IMR-90 (cell line): ENCODE data around the gene ALLC. TPM values are rescaled to one million over a fixed set of nuclear protein-coding genes. Genes with fewer than 3 reads are reported as not detected.
A peak's percentile ranks its signal among the peaks of the same experiment; 100 is the strongest.

ENCODE experiments used
- ATAC-seq: fragments of 200-7000 bp; cut with Tn5 transposase; 2 replicates; pipeline ENCODE4 v1.9.1; 2020; ENCODE audit warnings: low read depth, mild to moderate bottlenecking, moderate library complexity
- BruUV-seq: library from RNA; stranded (reverse); fragments of 400-500 nt; replicated peaks from 2 replicates; lab custom pipeline; 2021; lab: Mats Ljungman, UMichigan
- CTCF ChIA-PET: fragments of 300-600 bp; formaldehyde crosslinking; extraction: SDS; loops from one replicate; lab custom pipeline; 2021; ENCODE audit warnings: antibody characterized with exemption; lab: Yijun Ruan, JAX
- POLR2A ChIA-PET: fragments of 300-600 bp; sonication (Branson Sonifier 250); formaldehyde crosslinking; loops from one replicate; lab custom pipeline; 2022; ENCODE audit warnings: antibody characterized with exemption; ENCODE audit not compliant: unreplicated experiment; lab: Charles Lee
- DNase-seq: peaks from one replicate; pipeline ENCODE4 v3.0.0; 2013
- H2AFZ ChIP-seq: replicated peaks from 2 replicates; pipeline ENCODE3; 2013; ENCODE audit warnings: low read length, mild to moderate bottlenecking; ENCODE audit not compliant: poor library complexity
- H2AK5ac ChIP-seq: 2 replicates; pipeline ENCODE4 v1.6.1; 2013; ENCODE audit warnings: low read depth, low read length, inconsistent platforms
- H2AK9ac ChIP-seq: replicated peaks from 2 replicates; pipeline ENCODE3; 2013; ENCODE audit warnings: mild to moderate bottlenecking, low read depth, low read length, moderate library complexity; ENCODE audit not compliant: poor library complexity
- H2BK120ac ChIP-seq: 2 replicates; pipeline ENCODE4 v1.6.1; 2013; ENCODE audit warnings: low read depth, low read length, inconsistent platforms
- H2BK15ac ChIP-seq: 3 replicates; pipeline ENCODE4 v1.6.1; 2013; ENCODE audit warnings: low read depth, low read length, inconsistent platforms
- H2BK20ac ChIP-seq: 2 replicates; pipeline ENCODE4 v1.6.1; 2013; ENCODE audit warnings: low read depth, mild to moderate bottlenecking, inconsistent platforms, low read length, moderate library complexity
- H2BK5ac ChIP-seq: 2 replicates; pipeline ENCODE4 v1.6.1; 2013; ENCODE audit warnings: mild to moderate bottlenecking, low read depth, low read length, inconsistent platforms; ENCODE audit not compliant: poor library complexity, severe bottlenecking
- H3K14ac ChIP-seq: replicated peaks from 2 replicates; pipeline ENCODE4 v1.6.1; 2013; ENCODE audit warnings: low read depth, low read length, inconsistent platforms
- H3K18ac ChIP-seq: 2 replicates; pipeline ENCODE4 v1.6.1; 2013; ENCODE audit warnings: low read depth, low read length, control low read depth
- H3K23ac ChIP-seq: 2 replicates; pipeline ENCODE4 v1.6.1; 2013; ENCODE audit warnings: low read depth, low read length, inconsistent platforms
- H3K27ac ChIP-seq: 2 replicates; pipeline ENCODE4 v1.5.1; 2013; ENCODE audit warnings: mild to moderate bottlenecking, control low read depth, low read length; ENCODE audit not compliant: insufficient read depth
- H3K27me3 ChIP-seq: 2 replicates; pipeline ENCODE4 v1.6.1; 2013; ENCODE audit warnings: low read length; ENCODE audit not compliant: control insufficient read depth, insufficient read depth
- H3K36me3 ChIP-seq: 2 replicates; pipeline ENCODE4 v1.6.1; 2013; ENCODE audit warnings: low read length, mixed read lengths; ENCODE audit not compliant: control insufficient read depth, insufficient read depth
- H3K4ac ChIP-seq: 2 replicates; pipeline ENCODE4 v1.6.1; 2013; ENCODE audit warnings: low read depth, low read length, inconsistent platforms
- H3K4me1 ChIP-seq: 2 replicates; pipeline ENCODE4 v1.6.1; 2013; ENCODE audit warnings: low read length, mixed read lengths; ENCODE audit not compliant: control insufficient read depth, insufficient read depth
- H3K4me2 ChIP-seq: 2 replicates; pipeline ENCODE4 v1.6.1; 2013; ENCODE audit warnings: low read depth, mild to moderate bottlenecking, control low read depth, low read length, moderate library complexity
- H3K4me3 ChIP-seq: 2 replicates; pipeline ENCODE4 v1.5.1; 2013; ENCODE audit warnings: low read depth, mild to moderate bottlenecking, control low read depth, low read length, moderate library complexity; ENCODE audit not compliant: insufficient read depth
- H3K56ac ChIP-seq: 2 replicates; pipeline ENCODE4 v1.6.1; 2013; ENCODE audit warnings: low read length, inconsistent platforms; ENCODE audit not compliant: insufficient read depth; ENCODE audit errors: extremely low read depth
- H3K79me1 ChIP-seq, 2 experiments: 2 replicates each; pipeline ENCODE4 v1.6.1; 2013; ENCODE audit warnings: low read length in 2 of 2, inconsistent platforms in 1 of 2, low read depth in 1 of 2
- H3K9ac ChIP-seq: 2 replicates; pipeline ENCODE4 v1.6.1; 2013; ENCODE audit warnings: low read depth, low read length, control low read depth
- H3K9me1 ChIP-seq: 2 replicates; pipeline ENCODE4 v1.6.1; 2013; ENCODE audit warnings: low read length, inconsistent platforms; ENCODE audit not compliant: insufficient read depth
- H3K9me3 ChIP-seq: 2 replicates; pipeline ENCODE4 v1.6.1; 2013; ENCODE audit warnings: low read length; ENCODE audit not compliant: control insufficient read depth, insufficient read depth
- H4K20me1 ChIP-seq: 2 replicates; pipeline ENCODE4 v1.6.1; 2013; ENCODE audit warnings: low read length, inconsistent platforms; ENCODE audit not compliant: insufficient read depth
- H4K5ac ChIP-seq: 2 replicates; pipeline ENCODE4 v1.6.1; 2013; ENCODE audit warnings: mild to moderate bottlenecking, low read depth, low read length, control low read depth
- H4K8ac ChIP-seq, 2 experiments: 2 replicates each; pipeline ENCODE4 v1.6.1; 2013; ENCODE audit warnings: low read depth in 2 of 2, low read length in 2 of 2, control low read depth in 1 of 2, inconsistent platforms in 1 of 2
- H4K91ac ChIP-seq: 2 replicates; pipeline ENCODE4 v1.6.1; 2013; ENCODE audit warnings: low read depth, low read length, inconsistent platforms; ENCODE audit not compliant: insufficient read depth
- BHLHE40 ChIP-seq: fragments of 150-350 bp; IDR thresholded peaks from 2 replicates; pipeline ENCODE4 v1.6.1; 2016; ENCODE audit warnings: mild to moderate bottlenecking, low read depth, low read length
- CHD1 ChIP-seq: IDR thresholded peaks from 2 replicates; pipeline ENCODE4 v1.6.1; 2012; ENCODE audit warnings: low read depth, low read length, improper control_type of control experiment
- FOS ChIP-seq: fragments of 150-350 bp; IDR thresholded peaks from 2 replicates; pipeline ENCODE4 v1.6.1; 2016; ENCODE audit warnings: low read depth, low read length
- MAFK ChIP-seq: IDR thresholded peaks from 2 replicates; pipeline ENCODE4 v1.6.1; 2012; ENCODE audit warnings: low read depth, low read length, improper control_type of control experiment
- MXI1 ChIP-seq: IDR thresholded peaks from 2 replicates; pipeline ENCODE4 v1.6.1; 2012; ENCODE audit warnings: low read depth, mild to moderate bottlenecking, low read length, moderate library complexity, borderline replicate concordance
- POLR2A ChIP-seq: IDR thresholded peaks from 2 replicates; pipeline ENCODE4 v1.6.1; 2012; ENCODE audit warnings: mild to moderate bottlenecking, low read depth, low read length
- RAD21 ChIP-seq: IDR thresholded peaks from 2 replicates; pipeline ENCODE4 v1.6.1; 2012; ENCODE audit warnings: low read length, improper control_type of control experiment
- RFX5 ChIP-seq: IDR thresholded peaks from 2 replicates; pipeline ENCODE4 v1.8.0; 2012; ENCODE audit warnings: low read depth, mild to moderate bottlenecking, low read length, moderate library complexity
- SMC3 ChIP-seq: fragments of 150-350 bp; IDR thresholded peaks from 2 replicates; pipeline ENCODE4 v1.6.1; 2016; ENCODE audit warnings: low read depth, mild to moderate bottlenecking, antibody characterized with exemption, low read length, moderate library complexity
- WGBS, 2 experiments: methylation state at CpG; one replicate each; pipeline versions ENCODE4 v1.1.5 to v1.1.7; 2013; ENCODE audit warnings: missing lambda C conversion rate in 2 of 2; ENCODE audit not compliant: insufficient read length in 1 of 2; ENCODE audit errors: extremely low coverage in 2 of 2; 5-methylcytosine and 5-hydroxymethylcytosine counted together
- dilution Hi-C: fragments of 300-500 bp; cut with HindIII; formaldehyde crosslinking; loops from one replicate; pipeline ENCODE4 v1.14.3; 2018; ENCODE audit warnings: low sequenced_read_pairs; ENCODE audit not compliant: unreplicated experiment
- in situ Hi-C: fragments of 300-500 bp; cut with MboI; formaldehyde crosslinking; loops from 3 replicates; pipeline ENCODE4 v1.14.3; 2019; ENCODE audit warnings: low sequenced_read_pairs, inconsistent platforms, mixed read lengths
- intact Hi-C: fragments of 100-400 bp; cut with micrococcal nuclease; formaldehyde crosslinking; loops from 2 replicates; pipeline ENCODE4 v1.10.0; 2022
- polyA plus RNA-seq, 3 experiments: library from polyadenylated mRNA; depleted of rRNA; stranded (reverse); fragments of >200 nt; gene quantifications; 2 replicates each; pipeline ENCODE4 v1.2.3, GENCODE V29; 2012; ENCODE audit warnings: low replicate concordance in 1 of 3
- total RNA-seq: library from RNA; depleted of rRNA; stranded (reverse); fragments of >200 nt; gene quantifications from 2 replicates; pipeline ENCODE4 v1.2.3, GENCODE V29; 2012
- TF ChIP-seq, protein P1 (sequence below): conservative IDR thresholded peaks from 2 replicates; pipeline ENCODE4 v1.5.1; 2012; ENCODE audit warnings: mild to moderate bottlenecking, low read depth, low read length, improper control_type of control experiment
- TF ChIP-seq, protein P2 (sequence below): fragments of 150-350 bp; IDR thresholded peaks from 2 replicates; pipeline ENCODE4 v1.6.1; 2016; ENCODE audit warnings: low read depth, mild to moderate bottlenecking, low read length, moderate library complexity, borderline replicate concordance

The ALLC gene
- total and polyA plus RNA-seq, 2 of the 4 experiments (the other 2 are of a cell fraction), result not detected

DNA sequence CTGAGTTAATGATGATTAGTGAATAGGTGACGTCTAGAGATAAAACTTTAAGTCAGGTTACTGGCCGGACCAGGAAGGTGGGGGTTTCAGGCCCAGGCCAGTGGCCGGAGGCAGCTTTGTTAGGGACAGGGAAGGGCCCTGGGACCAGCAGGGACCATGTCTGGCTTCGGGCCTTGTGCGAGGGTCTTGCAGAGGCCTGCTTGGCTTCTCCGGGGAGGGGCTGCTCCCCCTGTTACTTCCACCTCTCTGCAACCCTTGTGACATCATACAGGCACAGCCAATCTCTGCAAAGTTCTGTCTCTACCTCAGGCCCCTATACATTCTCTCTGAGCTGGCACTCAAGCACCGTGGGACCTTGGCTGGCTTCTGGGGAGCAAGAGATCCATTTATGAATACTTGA, at the start of gene ALLC (continued):
- TF ChIP-seq BHLHE40 (no peak), POLR2A (no peak)

DNA sequence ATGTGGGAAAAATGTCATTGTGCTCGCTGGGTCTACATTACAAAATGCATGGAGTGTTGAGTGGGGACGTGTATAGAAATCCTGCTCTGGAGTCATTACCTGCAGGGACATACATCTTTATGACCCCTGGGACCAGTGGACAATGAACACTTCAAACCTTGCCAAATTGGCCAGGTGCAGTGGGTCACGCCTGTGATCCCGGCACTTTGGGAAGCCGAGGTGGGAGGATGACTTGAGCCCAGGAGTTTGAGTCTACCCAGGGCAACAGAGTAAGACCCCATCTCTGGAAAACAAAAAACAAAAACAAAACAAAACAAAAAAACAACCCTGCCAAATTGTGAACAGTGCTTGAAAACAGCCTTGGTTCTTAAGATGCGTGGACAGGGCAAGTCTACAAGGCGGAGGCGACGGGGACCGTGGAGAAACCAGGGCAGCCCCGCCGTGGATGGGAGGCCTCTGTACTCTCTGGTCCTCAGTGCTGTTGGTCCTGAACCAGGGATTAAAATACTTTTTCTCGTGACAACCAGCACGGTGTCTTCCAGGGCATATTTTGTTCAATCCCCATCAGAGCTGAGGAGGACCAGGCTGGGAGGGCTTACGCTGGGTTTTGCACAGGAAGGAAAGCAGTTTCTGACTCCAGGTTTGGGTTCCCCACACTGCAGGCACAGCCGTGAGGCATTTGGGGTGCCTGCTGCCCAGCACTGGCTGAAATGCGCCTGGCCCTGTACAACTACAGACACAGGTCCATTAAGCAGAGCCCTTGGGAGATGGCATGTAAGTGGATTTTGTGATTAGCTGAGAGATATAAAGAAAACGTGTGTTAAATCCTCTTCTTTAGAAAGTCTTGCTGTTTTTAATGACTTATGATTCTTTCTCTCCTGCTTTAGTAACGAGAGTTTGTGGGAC, 49.4 kb upstream of the ALLC start:
- no peak for ATAC-seq
- Histone ChIP-seq H3K36me3 (no peaks in the 10 kb centered on the region), H3K23ac (no peak overlapping the region), H3K56ac (no peak overlapping the region), H2BK5ac (no peak overlapping the region), H3K79me1 (no peaks in the 10 kb centered on the region), H2BK15ac (no peak overlapping the region), H2AFZ (peak overlapping the region; percentile 58), H3K27me3 (peaks cover 5% of the 10 kb centered on the region; the same call in 1 of the 2 replicates), H3K4me2 (no peak overlapping the region), H3K4me3 (no peak overlapping the region), H4K8ac (no peak overlapping the region), H3K18ac (no peak overlapping the region), H3K4ac (no peak overlapping the region), H3K9me3 (peaks cover 2% of the 10 kb centered on the region; the same call in 1 of the 2 replicates), H3K9me1 (no peaks in the 10 kb centered on the region), H4K91ac (no peak overlapping the region), H3K4me1 (peaks cover 1% of the 10 kb centered on the region; the same call in 1 of the 2 replicates), H3K27ac (no peak overlapping the region), H3K14ac (no peak overlapping the region), H4K20me1 (no peaks in the 10 kb centered on the region), H2BK120ac (no peak overlapping the region), H4K5ac (no peak overlapping the region), H2BK20ac (no peak overlapping the region), H2AK9ac (no peak overlapping the region), H3K9ac (no peak overlapping the region), H2AK5ac (no peak overlapping the region)
- ChIA-PET POLR2A (no interaction called here), CTCF (interaction anchor here (0.6 kb wide), 1 partner anchor 146 kb away, joined by 6 read pairs; no protein-coding TSS in a partner anchor)
- no peak for DNase-seq
- in situ Hi-C loops (no loop called here), intact Hi-C loops (no loop called here), dilution Hi-C loops (no loop called here)
- 76% methylated on average over 11 of the region's 19 CpGs; no CpG with 5 or more reads in 1 of the 2 experiments for WGBS, 2 experiments
- BruUV-seq, result no TSS peak
- TF ChIP-seq BHLHE40 (no peak), FOS (no peak), SMC3 (no peak), RFX5 (no peak), MAFK (no peak), RAD21 (no peak), CHD1 (no peak), MXI1 (no peak)
- TF ChIP-seq, protein P1, sequence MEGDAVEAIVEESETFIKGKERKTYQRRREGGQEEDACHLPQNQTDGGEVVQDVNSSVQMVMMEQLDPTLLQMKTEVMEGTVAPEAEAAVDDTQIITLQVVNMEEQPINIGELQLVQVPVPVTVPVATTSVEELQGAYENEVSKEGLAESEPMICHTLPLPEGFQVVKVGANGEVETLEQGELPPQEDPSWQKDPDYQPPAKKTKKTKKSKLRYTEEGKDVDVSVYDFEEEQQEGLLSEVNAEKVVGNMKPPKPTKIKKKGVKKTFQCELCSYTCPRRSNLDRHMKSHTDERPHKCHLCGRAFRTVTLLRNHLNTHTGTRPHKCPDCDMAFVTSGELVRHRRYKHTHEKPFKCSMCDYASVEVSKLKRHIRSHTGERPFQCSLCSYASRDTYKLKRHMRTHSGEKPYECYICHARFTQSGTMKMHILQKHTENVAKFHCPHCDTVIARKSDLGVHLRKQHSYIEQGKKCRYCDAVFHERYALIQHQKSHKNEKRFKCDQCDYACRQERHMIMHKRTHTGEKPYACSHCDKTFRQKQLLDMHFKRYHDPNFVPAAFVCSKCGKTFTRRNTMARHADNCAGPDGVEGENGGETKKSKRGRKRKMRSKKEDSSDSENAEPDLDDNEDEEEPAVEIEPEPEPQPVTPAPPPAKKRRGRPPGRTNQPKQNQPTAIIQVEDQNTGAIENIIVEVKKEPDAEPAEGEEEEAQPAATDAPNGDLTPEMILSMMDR, result no peak
- TF ChIP-seq, protein P2, sequence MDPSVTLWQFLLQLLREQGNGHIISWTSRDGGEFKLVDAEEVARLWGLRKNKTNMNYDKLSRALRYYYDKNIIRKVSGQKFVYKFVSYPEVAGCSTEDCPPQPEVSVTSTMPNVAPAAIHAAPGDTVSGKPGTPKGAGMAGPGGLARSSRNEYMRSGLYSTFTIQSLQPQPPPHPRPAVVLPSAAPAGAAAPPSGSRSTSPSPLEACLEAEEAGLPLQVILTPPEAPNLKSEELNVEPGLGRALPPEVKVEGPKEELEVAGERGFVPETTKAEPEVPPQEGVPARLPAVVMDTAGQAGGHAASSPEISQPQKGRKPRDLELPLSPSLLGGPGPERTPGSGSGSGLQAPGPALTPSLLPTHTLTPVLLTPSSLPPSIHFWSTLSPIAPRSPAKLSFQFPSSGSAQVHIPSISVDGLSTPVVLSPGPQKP, result no peak
